Peyer's patch (tissue), 4 donors: ENCODE data around the gene PELI2. TPM values are rescaled to one million over a fixed set of nuclear protein-coding genes. Genes with fewer than 3 reads are reported as not detected.

Experiments used
- DNase-seq, 3 donors: peaks; one replicate each; pipeline ENCODE4 v3.0.0-alpha.2; 2017 to 2019
- H3K27ac ChIP-seq, 4 donors: fragments of 200-600 bp; sonication (generic); one replicate each; pipeline ENCODE4 v1.5.1; 2016 to 2019
- H3K27me3 ChIP-seq, 2 donors: fragments of 200-600 bp; sonication (generic); one replicate each; pipeline ENCODE4 v1.5.1; 2019
- H3K36me3 ChIP-seq, 3 donors: fragments of 200-600 bp; sonication (generic); one replicate each; pipeline ENCODE4 v1.5.1; 2016 to 2019
- H3K4me1 ChIP-seq, 4 donors: fragments of 200-600 bp; sonication (generic); one replicate each; pipeline ENCODE4 v1.5.1; 2016 to 2019
- H3K4me3 ChIP-seq, 4 donors: fragments of 200-600 bp; sonication (generic); 1 replicate in 3 of 4; 2 replicates in 1 of 4; pipeline ENCODE4 v1.5.1; 2016 to 2019; ENCODE audit warnings: mild to moderate bottlenecking in 1 of 4
- H3K9me3 ChIP-seq, 4 donors: fragments of 200-600 bp; sonication (generic); one replicate each; pipeline ENCODE4 v1.5.1; 2016 to 2019; ENCODE audit warnings: mild to moderate bottlenecking in 1 of 4
- CTCF ChIP-seq, 6 experiments: fragments of 450-650 bp in 4 of 6; fragments of 200-600 bp in 2 of 6; sonication (generic) in 1 of 6; IDR thresholded peaks; one replicate each; pipeline ENCODE4 v1.5.1; 2017 to 2019; ENCODE audit warnings: antibody characterized with exemption in 6 of 6, mild to moderate bottlenecking in 3 of 6, moderate library complexity in 1 of 6
- POLR2A ChIP-seq, 2 donors: fragments of 450-650 bp; IDR thresholded peaks; one replicate each; pipeline ENCODE4 v1.5.1; 2017; ENCODE audit warnings: antibody characterized with exemption in 2 of 2, mild to moderate bottlenecking in 2 of 2, moderate library complexity in 2 of 2
- total RNA-seq, 4 donors: library from RNA; depleted of rRNA; stranded (reverse); fragments of >200 nt; gene quantifications; one replicate each; pipeline ENCODE4 v1.1.0, GENCODE V29; 2016

PELI2 gene
- total RNA-seq, 4 donors from 2014 or later: 15.2 to 28.9 (median 18.6) TPM

- no peak for DNase-seq
- TF ChIP-seq CTCF (IDR thresholded peaks at IDR 0.05): no peak
- TF ChIP-seq POLR2A (IDR thresholded peaks at IDR 0.05): no peak
- H3K27ac ChIP-seq: no peak overlapping the region
Observed at GRCh38 chr14:56181681-56182085, 63.5 kb downstream of the PELI2 start.

GRCh38 chr14:56182410-56182809 lies 64.2 kb downstream of the PELI2 start:
- DNase-seq: no peak
- Histone ChIP-seq H3K4me1 (no peaks in the 10 kb centered on the region), H3K9me3 (no peaks in the 10 kb centered on the region), H3K27me3 (no peaks in the 10 kb centered on the region), H3K27ac (no peak overlapping the region), H3K4me3 (no peak overlapping the region), H3K36me3 (no peaks in the 10 kb centered on the region)
- TF ChIP-seq CTCF (IDR thresholded peaks at IDR 0.05) (no peak), POLR2A (IDR thresholded peaks at IDR 0.05) (no peak)

More at GRCh38 chr14:56181681-56182085, 63.5 kb downstream of the PELI2 start:
- no peaks in the 10 kb centered on the region for H3K36me3 ChIP-seq
- H3K4me1 ChIP-seq: no peaks in the 10 kb centered on the region
- no peaks in the 10 kb centered on the region for H3K27me3 ChIP-seq
- no peaks in the 10 kb centered on the region for H3K9me3 ChIP-seq
- no peak overlapping the region for H3K4me3 ChIP-seq

GRCh38 chr14:56183631-56184157 lies 65.5 kb downstream of the PELI2 start:
- H3K27ac ChIP-seq: no peak overlapping the region
- no peaks in the 10 kb centered on the region for H3K9me3 ChIP-seq
- no peak for TF ChIP-seq POLR2A (IDR thresholded peaks at IDR 0.05)
- TF ChIP-seq CTCF (IDR thresholded peaks at IDR 0.05): no peak
- no peaks in the 10 kb centered on the region for H3K4me1 ChIP-seq
- no peaks in the 10 kb centered on the region for H3K27me3 ChIP-seq
- no peak overlapping the region for H3K4me3 ChIP-seq
- H3K36me3 ChIP-seq: no peaks in the 10 kb centered on the region
- DNase-seq: no peak

GRCh38 chr14:56185992-56186391 lies 67.8 kb downstream of the PELI2 start:
- no peak overlapping the region for H3K4me3 ChIP-seq
- no peak for DNase-seq
- no peaks in the 10 kb centered on the region for H3K9me3 ChIP-seq
- no peak overlapping the region for H3K27ac ChIP-seq
- H3K36me3 ChIP-seq: no peaks in the 10 kb centered on the region
- TF ChIP-seq CTCF (IDR thresholded peaks at IDR 0.05): no peak
- no peak for TF ChIP-seq POLR2A (IDR thresholded peaks at IDR 0.05)
- no peaks in the 10 kb centered on the region for H3K27me3 ChIP-seq
- H3K4me1 ChIP-seq: no peaks in the 10 kb centered on the region

- no peaks in the 10 kb centered on the region for H3K9me3 ChIP-seq
- no peak overlapping the region for H3K4me3 ChIP-seq
- no peaks in the 10 kb centered on the region for H3K36me3 ChIP-seq
- no peaks in the 10 kb centered on the region for H3K27me3 ChIP-seq
- no peak for DNase-seq
- TF ChIP-seq POLR2A (IDR thresholded peaks at IDR 0.05): no peak
- no peak for TF ChIP-seq CTCF (IDR thresholded peaks at IDR 0.05)
- H3K27ac ChIP-seq: no peak overlapping the region
- no peaks in the 10 kb centered on the region for H3K4me1 ChIP-seq
Observed at GRCh38 chr14:56187736-56188135, 69.5 kb downstream of the PELI2 start.

GRCh38 chr14:56189307-56189706 lies 71.1 kb downstream of the PELI2 start:
- no peak for DNase-seq
- Histone ChIP-seq H3K27ac (no peak overlapping the region), H3K27me3 (no peaks in the 10 kb centered on the region)

More at GRCh38 chr14:56189307-56189706, 71.1 kb downstream of the PELI2 start:
- H3K4me3 ChIP-seq: no peak overlapping the region
- TF ChIP-seq CTCF (IDR thresholded peaks at IDR 0.05): peak in 1 of 6 experiments; percentile 3
- TF ChIP-seq POLR2A (IDR thresholded peaks at IDR 0.05): no peak
- H3K9me3 ChIP-seq: no peaks in the 10 kb centered on the region
- H3K36me3 ChIP-seq: no peaks in the 10 kb centered on the region
- H3K4me1 ChIP-seq: no peaks in the 10 kb centered on the region
